Femur (tissue), 1 donor: ENCODE data around the gene CDH12.

Source experiments
- DNase-seq: peaks from one replicate; pipeline ENCODE4 v3.0.0-alpha.2; 2017

CDH12 gene

DNA sequence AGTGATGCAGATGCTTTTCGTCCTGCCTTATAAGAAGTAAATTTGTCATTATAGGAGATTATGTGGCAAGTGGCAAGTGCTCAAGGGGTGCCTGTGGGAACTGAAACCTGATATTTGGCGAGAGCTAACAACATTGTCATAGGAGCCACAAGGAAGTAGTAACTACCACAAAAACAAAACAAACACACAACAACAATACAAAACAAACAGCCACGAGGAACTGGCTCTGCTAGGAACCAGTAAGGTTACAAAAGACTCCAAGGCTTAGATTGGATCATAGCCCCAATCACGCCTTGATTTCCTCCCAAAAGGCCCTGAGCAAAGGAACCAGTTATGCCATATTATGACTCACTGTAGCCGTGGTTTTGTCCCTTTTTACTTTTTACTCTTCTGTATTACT, 1045.2 kb downstream of the CDH12 start:
- no peak for DNase-seq

DNA sequence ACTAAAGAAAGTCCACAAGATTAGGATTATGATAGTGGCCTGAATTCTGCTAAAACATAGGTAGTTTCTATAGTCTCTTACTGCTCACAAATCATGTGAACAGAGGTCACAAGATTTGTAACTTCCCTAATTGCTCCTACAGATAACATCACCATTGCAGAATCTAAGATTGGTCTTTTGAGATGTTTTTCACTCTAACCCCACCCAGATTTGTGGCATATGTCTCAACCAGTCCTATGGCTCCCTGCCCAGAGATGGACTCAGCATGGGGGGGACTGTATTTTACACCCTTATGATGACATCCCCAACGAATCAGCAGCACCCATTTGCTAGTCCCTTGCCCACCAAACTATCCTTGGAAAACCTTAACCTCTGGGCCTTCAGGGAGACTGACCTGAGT, 1046.2 kb downstream of the CDH12 start:
- no peak for DNase-seq

DNA sequence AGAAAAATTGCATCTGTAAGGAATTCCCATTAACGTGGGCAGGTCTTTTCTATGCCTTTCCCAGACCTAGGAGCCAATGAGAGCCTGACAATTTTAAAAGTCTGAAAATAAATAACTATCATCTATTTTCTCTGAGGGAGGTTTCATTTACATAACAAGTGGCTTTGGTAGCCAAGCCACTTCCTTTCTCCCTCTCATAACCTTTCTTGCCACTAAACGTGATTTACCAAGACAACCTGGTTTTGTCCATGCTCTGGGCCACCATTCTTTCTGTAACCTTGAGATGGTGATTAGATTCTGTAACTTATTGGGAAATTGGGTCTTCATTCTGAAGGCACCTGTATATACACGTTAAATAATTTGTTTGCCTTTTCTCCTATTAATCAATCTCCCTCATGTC, 1046.9 kb downstream of the CDH12 start:
- no peak for DNase-seq

DNA sequence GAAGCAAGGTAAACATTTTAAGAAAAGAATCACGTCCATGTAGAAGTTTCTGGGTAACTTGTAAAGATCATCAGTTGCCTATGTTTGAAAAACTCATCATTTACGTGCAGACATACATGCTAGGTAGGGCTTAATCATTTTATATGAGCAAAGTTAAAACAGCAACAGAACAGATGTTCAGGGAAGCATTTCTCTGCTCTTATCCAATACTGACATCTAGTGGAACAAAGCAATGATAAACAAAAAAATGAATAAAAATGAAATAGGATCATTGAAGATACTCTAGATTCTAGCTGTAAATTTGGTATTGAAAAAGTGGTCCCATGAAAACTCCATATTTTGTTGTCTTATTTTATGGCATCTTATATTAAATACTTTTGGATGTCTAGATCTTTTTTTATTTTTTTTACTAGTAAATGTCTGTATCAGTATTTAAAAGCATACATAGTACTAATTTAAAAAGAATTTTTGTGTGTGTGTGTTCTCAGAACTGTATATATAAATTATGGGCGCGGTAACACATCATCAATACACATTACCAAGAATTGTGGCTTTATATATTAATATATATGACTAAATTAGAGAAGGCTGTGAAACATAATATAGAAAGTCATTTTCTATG, 1050.2 kb downstream of the CDH12 start:
- no peak for DNase-seq

DNA sequence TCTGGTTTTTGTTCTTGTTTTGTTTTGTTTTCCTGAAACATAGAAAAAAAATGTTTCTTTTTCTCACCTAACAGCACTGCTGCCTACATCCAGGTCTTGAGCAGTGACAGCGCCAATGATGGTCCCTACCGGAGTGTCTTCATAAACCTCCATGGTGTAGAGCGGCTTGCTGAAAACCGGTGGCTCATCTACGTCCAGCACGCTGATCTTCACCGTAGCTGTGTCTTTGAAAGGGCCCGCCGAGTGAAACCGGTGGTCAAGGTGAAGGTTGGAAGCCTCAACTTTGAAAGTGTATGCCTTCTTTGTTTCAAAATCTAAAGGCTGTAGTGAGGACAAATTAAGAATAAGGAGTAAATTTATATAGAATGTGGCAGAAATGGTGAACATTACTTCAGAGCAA, 1051.0 kb downstream of the CDH12 start:
- DNase-seq = no peak

DNA sequence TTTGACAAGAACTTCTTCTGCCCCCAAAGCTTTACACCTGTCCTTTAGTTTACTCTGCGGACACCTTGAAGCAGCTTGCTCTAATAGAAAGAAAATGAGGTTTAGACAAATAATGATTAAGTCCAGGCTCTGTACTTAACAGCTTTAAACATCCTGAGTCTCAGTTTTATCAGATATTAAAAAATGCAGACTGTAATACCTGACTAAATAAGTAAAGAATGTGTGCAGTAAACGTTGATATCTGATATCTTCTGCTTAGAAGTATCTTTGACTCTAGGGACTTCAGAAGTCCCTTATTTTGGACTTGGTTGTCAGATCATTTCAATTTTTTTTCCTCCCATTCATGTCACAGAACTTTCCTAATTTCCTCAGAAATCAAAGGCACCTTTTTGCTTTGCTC, 1060.4 kb downstream of the CDH12 start:
- no peak for DNase-seq

DNA sequence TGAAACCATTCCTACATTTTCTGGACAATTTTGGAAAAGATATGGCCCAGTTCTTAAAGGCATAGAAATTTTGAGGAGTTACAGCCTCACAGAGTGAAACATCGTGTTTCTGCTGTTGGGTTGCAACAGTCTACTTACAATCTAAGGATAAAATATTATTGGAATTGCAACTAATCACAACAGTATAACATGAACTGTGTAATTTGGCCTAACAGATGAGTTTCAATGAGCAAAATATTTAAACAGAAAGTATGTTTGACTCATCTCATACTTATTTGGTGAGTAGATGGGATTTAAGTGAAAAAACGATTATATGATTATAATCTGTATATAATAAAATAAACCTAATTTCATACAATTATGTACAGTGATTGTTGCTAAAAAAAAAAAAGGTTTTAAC, 1061.8 kb downstream of the CDH12 start:
- no peak for DNase-seq

DNA sequence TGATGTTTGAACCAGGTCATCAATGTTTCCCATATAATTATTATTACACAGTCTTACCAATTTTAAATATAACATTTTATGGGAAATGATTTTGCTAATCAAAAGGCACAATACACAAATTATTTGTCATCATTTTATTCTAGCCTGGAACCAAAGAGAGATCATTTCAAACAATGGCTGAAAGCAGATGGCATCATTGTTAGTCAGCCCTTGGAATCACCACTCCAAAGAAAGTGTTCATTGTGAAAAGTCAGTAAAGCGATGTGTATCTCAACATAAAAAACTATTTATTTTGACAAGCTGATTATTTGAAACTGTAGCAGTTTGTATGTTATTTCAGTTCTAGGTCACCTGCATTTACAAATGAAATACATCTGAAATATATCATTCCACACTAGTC, 1068.7 kb downstream of the CDH12 start:
- no peak for DNase-seq

DNA sequence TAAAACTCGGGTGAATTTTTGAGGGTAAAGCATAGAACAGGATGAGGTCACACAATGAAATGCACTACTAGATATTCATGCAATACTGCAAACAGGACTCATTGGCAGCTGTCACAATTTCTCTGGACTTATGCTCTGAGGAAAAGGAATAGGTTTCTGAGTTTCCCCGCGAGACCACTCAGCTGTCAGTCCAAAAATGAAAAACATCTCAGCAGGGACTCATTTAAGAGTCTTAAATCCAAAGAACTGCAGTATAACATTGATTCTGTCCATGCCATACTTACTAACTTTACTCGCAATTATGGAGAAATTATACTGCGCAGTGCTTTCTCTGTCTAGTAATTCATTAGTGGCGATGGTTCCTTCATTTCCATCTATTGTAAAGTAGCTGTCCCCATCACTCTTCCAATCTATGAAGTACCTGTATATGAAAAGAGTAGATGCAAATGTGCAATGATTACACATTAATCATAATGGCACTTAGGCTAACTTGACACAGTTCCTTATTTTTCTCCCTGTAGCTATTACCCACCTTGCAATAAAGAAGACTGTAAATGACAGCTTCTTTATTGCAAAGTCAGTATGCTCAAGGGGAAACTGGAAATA, 1070.0 kb downstream of the CDH12 start:
- DNase-seq = no peak

DNA sequence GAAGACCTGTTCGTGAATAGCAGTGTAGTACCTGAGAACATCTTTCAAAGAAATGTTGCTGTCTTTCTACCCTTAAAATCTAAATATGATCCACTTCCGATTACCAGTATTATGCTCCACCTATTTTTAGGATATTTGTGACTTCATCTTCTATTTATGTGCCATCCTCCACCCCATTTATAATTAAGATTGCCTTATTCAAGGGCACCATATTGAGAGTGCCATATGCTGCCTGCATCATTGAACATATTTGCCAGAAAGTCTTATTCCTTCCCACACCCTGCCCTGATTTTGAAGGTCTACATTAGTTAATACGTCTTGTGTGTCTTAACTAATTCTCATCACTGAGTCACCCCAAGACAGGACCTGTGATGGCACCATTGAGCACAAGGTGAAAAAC, 1076.7 kb downstream of the CDH12 start:
- DNase-seq = no peak

DNA sequence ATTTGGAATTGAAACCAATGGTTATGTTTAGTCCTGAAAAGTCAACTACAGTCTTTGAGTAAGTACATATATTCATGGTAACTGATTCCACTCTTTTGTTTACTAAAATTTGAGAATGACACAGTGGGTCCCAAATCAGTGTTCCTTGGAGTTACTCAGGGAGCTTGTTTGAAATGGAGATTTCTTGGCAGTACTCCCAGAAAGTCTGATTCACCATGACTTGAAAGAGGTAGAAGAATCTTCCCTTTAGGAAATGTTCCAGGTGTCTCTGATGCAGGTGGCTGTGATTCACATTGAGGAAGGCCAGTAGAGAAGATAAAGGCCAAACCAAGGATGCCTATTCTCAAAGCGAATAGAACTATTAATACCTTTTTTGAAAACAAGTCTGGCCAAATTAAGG, 1078.3 kb downstream of the CDH12 start:
- no peak for DNase-seq

DNA sequence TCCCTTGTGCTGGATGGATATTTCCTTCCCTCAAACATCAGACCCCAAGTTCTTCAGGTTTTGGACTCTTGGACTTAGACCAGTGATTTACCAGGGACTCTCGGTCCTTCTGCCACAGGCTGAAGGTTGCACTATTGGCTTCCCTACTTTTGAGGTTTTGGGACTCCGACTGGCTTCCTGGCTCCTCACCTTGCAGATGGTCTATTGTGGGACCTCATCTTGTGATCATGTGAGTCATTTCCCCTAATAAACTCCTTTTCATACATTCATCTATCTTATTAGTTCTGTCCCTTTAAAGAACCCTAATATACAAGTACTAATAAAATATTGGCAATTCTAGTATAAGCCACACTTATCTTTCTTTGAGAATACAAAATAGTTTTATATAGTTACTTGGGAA, 1078.9 kb downstream of the CDH12 start:
- no peak for DNase-seq

DNA sequence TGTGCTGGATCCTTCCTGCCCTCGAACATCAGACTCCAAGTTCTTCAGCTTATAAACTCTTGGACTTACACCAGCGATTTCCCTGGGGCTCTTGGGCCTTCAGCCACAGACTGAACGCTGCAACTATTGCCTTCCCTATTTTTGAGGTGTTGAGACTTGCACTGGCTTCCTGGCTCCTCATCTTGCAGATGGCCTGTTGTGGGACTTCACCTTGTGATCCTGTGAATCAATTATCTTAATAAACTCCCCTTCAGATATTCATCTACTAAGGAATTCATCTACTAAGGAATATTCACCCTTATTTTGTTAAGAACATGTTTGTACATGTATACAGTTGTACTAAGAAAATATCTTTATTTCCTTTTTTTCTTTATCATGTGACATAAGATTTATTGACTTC, 1079.7 kb downstream of the CDH12 start:
- no peak for DNase-seq

DNA sequence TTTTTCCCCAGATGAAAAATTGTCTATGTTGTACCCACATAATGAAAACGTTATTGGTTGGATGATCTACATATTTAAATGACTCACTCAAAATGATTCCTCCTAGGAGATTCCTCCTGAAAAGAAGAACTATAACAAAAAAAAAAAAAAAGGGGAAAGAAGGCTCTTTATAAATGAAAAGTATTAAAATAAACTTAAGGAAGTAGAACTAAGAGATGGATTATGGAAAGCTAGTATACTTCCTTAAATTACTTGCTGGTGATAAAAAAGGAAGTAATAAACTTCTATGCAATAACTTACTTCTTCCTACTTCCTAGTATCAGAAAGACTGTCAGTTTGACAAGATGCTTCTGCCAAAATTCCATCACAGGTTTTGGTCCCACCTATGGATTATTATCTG, 1087.7 kb downstream of the CDH12 start:
- DNase-seq = no peak

DNA sequence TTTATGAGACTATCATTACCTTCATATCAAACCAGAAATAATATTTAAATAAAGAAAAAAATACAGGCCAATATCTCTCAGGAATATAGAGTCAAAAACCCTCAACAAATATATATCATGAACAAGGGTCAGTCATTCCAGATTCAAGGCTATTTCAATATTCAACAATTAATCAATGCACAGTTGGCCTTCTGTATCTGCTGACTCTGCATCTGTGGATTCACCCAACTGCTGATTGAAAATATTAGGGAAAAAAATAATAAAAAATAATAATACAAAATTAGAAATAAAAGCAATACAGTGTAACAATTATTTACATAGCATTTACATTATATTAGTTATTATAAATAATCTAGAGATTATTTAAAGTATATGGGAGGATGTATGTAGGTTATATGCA, 1114.0 kb downstream of the CDH12 start:
- DNase-seq = no peak

DNA sequence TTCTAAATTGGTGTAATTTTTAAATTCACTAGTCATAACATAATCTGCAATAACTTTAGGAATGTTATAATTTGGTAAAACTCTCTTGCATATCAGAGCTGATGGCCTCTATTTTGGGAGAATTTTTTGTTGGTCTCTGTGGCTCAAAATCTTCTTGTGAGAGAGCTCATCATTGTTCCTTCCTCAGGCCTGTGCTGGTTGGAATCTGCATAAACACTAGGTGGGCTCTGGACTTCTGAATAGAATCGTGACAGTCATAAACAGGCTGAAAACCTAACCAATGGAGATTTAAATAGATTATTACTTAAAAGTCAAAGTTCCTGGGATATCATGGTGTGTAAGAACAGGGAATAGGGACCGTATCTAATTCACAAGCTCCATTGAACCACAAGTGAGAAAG, 1129.6 kb downstream of the CDH12 start:
- no peak for DNase-seq

DNA sequence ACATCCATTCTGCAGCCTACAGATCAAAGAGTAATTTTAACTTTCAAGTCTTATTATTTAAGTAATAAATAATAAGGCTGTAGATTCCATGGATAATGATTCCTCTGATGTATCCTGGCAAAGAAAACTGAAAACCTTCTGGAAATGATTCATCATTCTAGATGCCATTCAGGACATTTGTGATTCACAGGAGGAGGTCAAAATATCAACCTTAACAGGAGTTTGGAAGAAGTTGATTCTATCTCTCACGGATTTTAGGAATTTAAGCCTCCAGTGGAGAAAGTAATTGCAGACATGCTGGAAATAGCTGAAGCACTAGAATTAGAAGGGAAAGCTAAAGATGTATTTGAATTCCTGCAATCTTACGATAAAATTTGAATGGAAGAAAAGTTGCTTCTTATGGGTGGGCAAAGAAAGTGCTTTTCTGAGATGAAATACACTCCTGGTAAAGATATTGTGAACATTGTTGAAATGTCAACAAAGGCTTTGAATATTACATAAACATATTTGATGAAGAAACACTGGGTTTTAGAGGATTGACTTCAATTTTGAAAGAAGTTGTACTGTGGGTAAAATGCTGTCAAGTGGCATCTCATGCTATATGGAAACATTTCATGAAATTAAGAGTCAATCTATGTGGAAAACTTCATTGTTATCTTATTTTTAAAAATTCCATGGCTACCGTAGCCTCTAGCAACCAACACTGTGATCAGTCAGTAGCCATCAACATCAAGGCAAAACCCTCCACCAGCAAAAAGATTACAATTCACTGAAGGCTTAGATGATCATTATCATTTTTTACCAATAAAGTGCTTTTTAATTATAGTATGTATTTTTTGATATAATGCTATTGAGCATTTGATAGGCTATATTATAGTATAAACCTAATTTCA, 1141.0 kb downstream of the CDH12 start:
- DNase-seq = no peak

DNA sequence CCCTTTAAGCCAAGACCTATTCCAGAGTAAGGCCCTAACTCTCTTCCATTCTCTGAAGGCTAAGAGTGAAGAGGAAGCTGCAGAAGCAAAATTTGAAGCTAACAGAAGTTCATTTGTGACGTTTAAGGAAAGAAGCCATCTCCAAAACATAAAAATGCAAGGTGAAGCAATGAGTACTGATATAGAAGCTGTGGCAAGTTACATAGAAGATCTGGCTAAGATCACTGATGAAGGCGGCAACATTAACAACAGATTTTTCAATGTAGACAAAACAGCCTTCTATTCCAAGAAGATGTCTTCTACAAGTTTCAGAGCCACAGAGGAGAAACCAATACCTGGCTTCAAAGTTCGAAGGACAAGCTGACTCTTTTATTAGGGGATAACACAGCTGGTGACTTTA, 1143.4 kb downstream of the CDH12 start:
- no peak for DNase-seq

DNA sequence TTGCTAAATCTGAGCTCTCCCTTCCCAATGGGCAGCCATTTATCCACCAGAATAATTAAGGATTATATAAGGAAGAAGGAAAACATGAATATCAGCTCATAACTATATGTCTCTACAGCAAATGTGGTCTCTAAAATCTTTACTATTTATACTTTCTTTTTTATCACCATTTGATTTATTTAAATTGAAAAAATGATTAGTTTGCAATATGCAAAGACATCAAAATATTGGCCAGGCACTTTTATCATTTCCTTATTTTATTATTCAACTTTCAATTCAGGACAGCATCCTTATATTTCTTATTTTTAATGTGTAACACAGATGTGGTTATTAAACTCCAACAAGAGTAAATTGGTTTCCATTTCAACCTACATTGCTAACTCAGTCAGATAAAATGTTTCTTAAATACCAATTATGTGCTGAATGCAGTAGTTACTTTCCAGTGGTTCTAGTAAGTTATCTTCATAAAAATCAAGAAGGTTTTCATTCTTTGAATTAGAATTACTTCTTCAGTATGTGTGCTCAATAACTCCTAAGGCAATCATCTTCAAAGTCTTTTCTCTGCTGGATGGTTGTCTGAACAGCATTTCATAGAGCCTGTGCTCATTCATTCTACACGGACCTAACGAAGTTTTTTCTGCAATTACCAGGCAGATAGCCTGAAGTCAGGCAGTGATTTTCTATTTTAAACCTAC, 1148.0 kb downstream of the CDH12 start:
- DNase-seq = no peak

DNA sequence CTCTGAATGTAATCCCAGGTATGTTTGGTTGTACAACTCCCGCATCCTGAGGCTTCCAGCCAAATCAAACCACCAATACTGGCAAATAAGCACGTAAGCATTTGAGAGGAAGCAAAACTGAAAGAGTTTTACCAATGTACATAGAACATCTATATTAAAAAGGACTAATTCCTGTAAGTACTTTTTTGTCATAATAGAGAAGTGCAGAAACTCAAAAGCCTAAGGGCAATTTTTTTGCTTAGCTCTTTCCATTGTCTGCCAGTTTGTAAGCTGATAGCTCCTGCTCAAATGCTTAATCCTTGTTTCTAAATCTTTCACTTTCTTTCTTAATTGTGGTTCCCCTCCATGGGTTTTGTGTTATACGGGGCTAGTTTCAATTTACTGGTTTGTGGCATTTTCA, 1151.8 kb downstream of the CDH12 start:
- DNase-seq = no peak
